SK-N-SH (cell line): ENCODE measurements around the gene COBL. TPM values are rescaled to one million over a fixed set of nuclear protein-coding genes. Genes with fewer than 3 reads are reported as not detected.

Experiments used
- CTCF ChIA-PET: fragments of 300-600, 350-600 bp; formaldehyde crosslinking; extraction: SDS; loops from one replicate; lab custom pipeline; 2021; lab: Yijun Ruan, JAX
- POLR2A ChIA-PET: fragments of 350-600 bp; sonication (Branson Sonifier 250); formaldehyde crosslinking; extraction: SDS; loops from one replicate; lab custom pipeline; 2020; ENCODE audit warnings: antibody characterized with exemption, inconsistent platforms; lab: Yijun Ruan, JAX
- DNase-seq: peaks from one replicate; pipeline ENCODE4 v3.0.0; 2012
- H2AFZ ChIP-seq: fragments of 200-600 bp; sonication (generic); 2 replicates; pipeline ENCODE4 v1.8.1; 2016; ENCODE audit warnings: antibody characterized with exemption, mild to moderate bottlenecking, low read depth
- H3F3A ChIP-seq: fragments of 200-600 bp; sonication (generic); replicated peaks from 2 replicates; pipeline ENCODE3; 2016; ENCODE audit warnings: antibody characterized with exemption, mild to moderate bottlenecking; ENCODE audit not compliant: insufficient read depth
- H3K27ac ChIP-seq, 2 experiments: fragments of 200-500 bp in 1 of 2; fragments of 200-600 bp in 1 of 2; sonication (Bioruptor generic) in 1 of 2; sonication (generic), shearing (Covaris generic) in 1 of 2; 2 replicates each; pipeline versions ENCODE4 v1.5.1 to v1.6.1; 2014 to 2016; ENCODE audit warnings: low read depth in 2 of 2, inconsistent platforms in 1 of 2, low read length in 1 of 2, mild to moderate bottlenecking in 1 of 2, mixed read lengths in 1 of 2
- H3K27me3 ChIP-seq: fragments of 200-600 bp; sonication (generic), shearing (Covaris generic); 2 replicates; pipeline ENCODE4 v1.6.1; 2016; ENCODE audit warnings: mixed run types; ENCODE audit not compliant: insufficient read depth
- H3K36me3 ChIP-seq, 2 experiments: fragments of 200-500 bp in 1 of 2; fragments of 200-600 bp in 1 of 2; sonication (Bioruptor generic) in 1 of 2; sonication (generic) in 1 of 2; replicated peaks in 1 of 2; 2 replicates each; pipeline versions ENCODE3 to v1.5.1; 2014 to 2016; ENCODE audit warnings: low read length in 1 of 2, mild to moderate bottlenecking in 1 of 2; ENCODE audit not compliant: insufficient read depth in 2 of 2, control insufficient read depth in 1 of 2
- H3K4me1 ChIP-seq, 2 experiments: fragments of 200-500 bp in 1 of 2; fragments of 200-600 bp in 1 of 2; sonication (Bioruptor generic) in 1 of 2; sonication (generic), shearing (Covaris generic) in 1 of 2; 2 replicates each; pipeline versions ENCODE4 v1.5.1 to v1.6.1; 2014 to 2016; ENCODE audit warnings: low read depth in 1 of 2, low read length in 1 of 2, mixed run types in 1 of 2; ENCODE audit not compliant: insufficient read depth in 2 of 2, control insufficient read depth in 1 of 2
- H3K4me2 ChIP-seq: fragments of 200-600 bp; sonication (generic), shearing (Covaris generic); 2 replicates; pipeline ENCODE4 v1.6.1; 2017; ENCODE audit warnings: mixed run types
- H3K4me3 ChIP-seq, 2 experiments: fragments of 200-500 bp in 1 of 2; fragments of 200-600 bp in 1 of 2; sonication (Bioruptor generic) in 1 of 2; sonication (generic), shearing (Covaris generic) in 1 of 2; 2 replicates each; pipeline versions ENCODE4 v1.5.1 to v1.8.1; 2014 to 2016; ENCODE audit warnings: low read depth in 2 of 2, inconsistent platforms in 1 of 2, low read length in 1 of 2, mild to moderate bottlenecking in 1 of 2, mixed read lengths in 1 of 2, moderate library complexity in 1 of 2
- H3K79me2 ChIP-seq: fragments of 200-600 bp; sonication (generic); 2 replicates; pipeline ENCODE4 v1.8.1; 2017; ENCODE audit warnings: mild to moderate bottlenecking; ENCODE audit not compliant: insufficient read depth
- H3K9ac ChIP-seq: fragments of 200-600 bp; sonication (generic); 2 replicates; pipeline ENCODE4 v1.6.1; 2017; ENCODE audit warnings: mixed run types
- H3K9me2 ChIP-seq: fragments of 200-600 bp; sonication (generic); 2 replicates; pipeline ENCODE4 v1.6.1; 2017; ENCODE audit warnings: mixed run types
- H3K9me3 ChIP-seq: fragments of 200-600 bp; sonication (generic); 2 replicates; pipeline ENCODE4 v1.6.1; 2017; ENCODE audit warnings: mixed run types, mild to moderate bottlenecking, moderate library complexity
- H4K20me1 ChIP-seq: fragments of 200-600 bp; sonication (generic); 2 replicates; pipeline ENCODE4 v1.6.1; 2017; ENCODE audit warnings: mild to moderate bottlenecking, mixed run types; ENCODE audit not compliant: insufficient read depth
- CHD2 ChIP-seq: fragments of 150-350 bp; IDR thresholded peaks from 2 replicates; pipeline ENCODE4 v1.6.1; 2018; ENCODE audit warnings: low read length; ENCODE audit not compliant: partially characterized antibody
- ELF1 ChIP-seq: IDR thresholded peaks from 2 replicates; pipeline ENCODE4 v1.4.0; 2012
- EZH2phosphoT487 ChIP-seq: fragments of 200-600 bp; sonication (generic); IDR thresholded peaks from 2 replicates; pipeline ENCODE4 v1.6.1; 2017; ENCODE audit warnings: low read depth, mixed run types, mild to moderate bottlenecking, antibody characterized with exemption, moderate library complexity, borderline replicate concordance
- FOXJ3 ChIP-seq: sonication (generic); formaldehyde crosslinking; IDR thresholded peaks from 2 replicates; pipeline ENCODE4 v1.5.1; 2020; ENCODE audit warnings: mild to moderate bottlenecking, missing genetic modification reagents
- GATA2 ChIP-seq: sonication (generic); formaldehyde crosslinking; IDR thresholded peaks from 2 replicates; pipeline ENCODE4 v1.5.0; 2020; ENCODE audit warnings: mild to moderate bottlenecking, missing genetic modification reagents
- JUND ChIP-seq: IDR thresholded peaks from 2 replicates; pipeline ENCODE4 v1.4.0; 2012
- MAX ChIP-seq: IDR thresholded peaks from 2 replicates; pipeline ENCODE4 v1.4.0; 2012; ENCODE audit warnings: low read depth
- NFIC ChIP-seq: IDR thresholded peaks from 2 replicates; pipeline ENCODE4 v1.4.0; 2012; ENCODE audit warnings: borderline replicate concordance
- RCOR1 ChIP-seq: fragments of 150-350 bp; IDR thresholded peaks from 2 replicates; pipeline ENCODE4 v1.6.1; 2017; ENCODE audit warnings: antibody characterized with exemption, low read length
- RXRA ChIP-seq: IDR thresholded peaks from 2 replicates; pipeline ENCODE4 v1.4.0; 2012; ENCODE audit warnings: low read depth, mild to moderate bottlenecking, borderline replicate concordance
- SMC3 ChIP-seq: IDR thresholded peaks from 2 replicates; pipeline ENCODE4 v1.6.1; 2012; ENCODE audit warnings: low read depth, low read length, improper control_type of control experiment
- TAF1 ChIP-seq: IDR thresholded peaks from 2 replicates; pipeline ENCODE4 v1.6.1; 2012; ENCODE audit warnings: low read depth, mild to moderate bottlenecking, low read length, moderate library complexity, borderline replicate concordance
- USF1 ChIP-seq: IDR thresholded peaks from 2 replicates; pipeline ENCODE4 v1.4.0; 2012; ENCODE audit warnings: low read depth, borderline replicate concordance
- YY1 ChIP-seq: IDR thresholded peaks from 2 replicates; pipeline ENCODE4 v1.4.0; 2012; ENCODE audit warnings: low read depth, mild to moderate bottlenecking
- WGBS: methylation state at CpG from one replicate; pipeline ENCODE4 v1.1.6; 2017; ENCODE audit warnings: low lambda C conversion rate; 5-methylcytosine and 5-hydroxymethylcytosine counted together
- polyA plus RNA-seq, 3 experiments: library from polyadenylated mRNA; depleted of rRNA; stranded (reverse); fragments of >200 nt; gene quantifications; 2 replicates each; pipeline ENCODE4 v1.2.3, GENCODE V29; 2012
- TF ChIP-seq, protein P1 (sequence below): IDR thresholded peaks from 2 replicates; pipeline ENCODE4 v1.4.0; 2012; ENCODE audit warnings: low read depth, borderline replicate concordance

COBL gene
- polyA plus RNA-seq, 1 of the 3 experiments (the other 2 are of a cell fraction): under 0.01 TPM

DNA sequence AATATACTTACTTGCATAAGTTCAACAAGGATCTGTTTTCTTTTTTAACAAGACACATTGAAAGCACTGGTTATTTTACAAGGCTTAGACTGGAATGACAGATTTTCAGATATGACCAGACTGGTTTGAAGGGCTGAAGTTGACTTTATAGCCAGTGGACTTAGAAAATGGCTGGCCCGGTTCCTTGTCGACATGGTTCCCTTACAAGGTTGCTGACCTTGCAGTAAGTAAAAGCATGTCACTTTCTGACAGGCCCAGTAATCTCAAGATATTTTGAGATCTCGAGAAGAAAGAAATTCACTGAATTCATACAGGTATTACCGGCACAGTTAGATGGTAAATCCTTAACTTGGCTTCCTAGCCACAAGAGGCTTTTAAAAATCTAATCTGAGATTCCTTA lies 136.5 kb downstream of the COBL start:
- no peak overlapping the region for H3K4me2 ChIP-seq

DNA sequence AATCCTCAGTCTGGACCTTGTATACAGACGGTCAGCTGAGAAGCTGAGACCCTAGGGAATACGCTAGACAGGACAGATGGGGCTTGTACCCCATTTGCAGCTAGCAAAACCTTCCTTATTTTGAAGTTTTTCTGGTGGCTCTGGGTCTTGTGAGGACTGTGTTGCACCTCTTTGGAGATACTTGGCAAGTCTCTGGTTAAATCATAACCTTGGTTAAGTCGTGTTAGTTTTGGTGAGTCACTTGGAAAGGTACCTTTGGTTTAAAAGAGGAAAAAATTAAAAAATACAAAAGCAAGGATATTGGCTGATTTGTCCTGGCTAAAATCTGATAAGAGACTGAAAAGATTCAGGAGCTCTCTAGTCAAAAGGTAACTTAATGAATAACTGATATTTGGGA lies 140.6 kb downstream of the COBL start:
- H3K27ac ChIP-seq: no peak overlapping the region
- peaks cover 13% of the 10 kb centered on the region for H3K27me3 ChIP-seq
- no peaks in the 10 kb centered on the region for H3K36me3 ChIP-seq
- ChIA-PET CTCF (interaction anchor here (1.9 to 9.4 kb wide), 2 partner anchors 14 to 191 kb away, joined by 11 to 99 read pairs; no protein-coding TSS in a partner anchor), POLR2A (no interaction called here)
- no peaks in the 10 kb centered on the region for H3K9me3 ChIP-seq
- no peaks in the 10 kb centered on the region for H4K20me1 ChIP-seq
- H3F3A ChIP-seq: no peaks in the 10 kb centered on the region
- DNase-seq: no peak
- H3K4me1 ChIP-seq: no peaks in the 10 kb centered on the region
- TF ChIP-seq EZH2phosphoT487: no peak
- no peak for TF ChIP-seq JUND
- TF ChIP-seq, protein P1, sequence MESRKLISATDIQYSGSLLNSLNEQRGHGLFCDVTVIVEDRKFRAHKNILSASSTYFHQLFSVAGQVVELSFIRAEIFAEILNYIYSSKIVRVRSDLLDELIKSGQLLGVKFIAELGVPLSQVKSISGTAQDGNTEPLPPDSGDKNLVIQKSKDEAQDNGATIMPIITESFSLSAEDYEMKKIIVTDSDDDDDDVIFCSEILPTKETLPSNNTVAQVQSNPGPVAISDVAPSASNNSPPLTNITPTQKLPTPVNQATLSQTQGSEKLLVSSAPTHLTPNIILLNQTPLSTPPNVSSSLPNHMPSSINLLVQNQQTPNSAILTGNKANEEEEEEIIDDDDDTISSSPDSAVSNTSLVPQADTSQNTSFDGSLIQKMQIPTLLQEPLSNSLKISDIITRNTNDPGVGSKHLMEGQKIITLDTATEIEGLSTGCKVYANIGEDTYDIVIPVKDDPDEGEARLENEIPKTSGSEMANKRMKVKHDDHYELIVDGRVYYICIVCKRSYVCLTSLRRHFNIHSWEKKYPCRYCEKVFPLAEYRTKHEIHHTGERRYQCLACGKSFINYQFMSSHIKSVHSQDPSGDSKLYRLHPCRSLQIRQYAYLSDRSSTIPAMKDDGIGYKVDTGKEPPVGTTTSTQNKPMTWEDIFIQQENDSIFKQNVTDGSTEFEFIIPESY: no peak
- no peak for TF ChIP-seq YY1
- 0% methylated on average over 3 of the region's 3 CpGs for WGBS
- no peak overlapping the region for H3K4me2 ChIP-seq
- H3K79me2 ChIP-seq: no peaks in the 10 kb centered on the region
- H2AFZ ChIP-seq: no peak overlapping the region
- no peak overlapping the region for H3K9ac ChIP-seq
- no peak overlapping the region for H3K4me3 ChIP-seq
- no peaks in the 10 kb centered on the region for H3K9me2 ChIP-seq

More for the DNA sequence above, 136.5 kb downstream of the COBL start:
- ChIA-PET POLR2A (no interaction called here), CTCF (interaction anchor here (1.1 kb wide), 1 partner anchor 176 kb away, joined by 3 read pairs; no protein-coding TSS in a partner anchor)
- Histone ChIP-seq H3K9me2 (no peaks in the 10 kb centered on the region), H3K27me3 (peaks cover 21% of the 10 kb centered on the region), H3K79me2 (no peaks in the 10 kb centered on the region), H3K27ac (no peak overlapping the region), H3F3A (no peaks in the 10 kb centered on the region), H2AFZ (no peak overlapping the region), H3K4me1 (no peaks in the 10 kb centered on the region), H3K9me3 (no peaks in the 10 kb centered on the region), H4K20me1 (no peaks in the 10 kb centered on the region), H3K4me3 (no peak overlapping the region), H3K9ac (no peak overlapping the region)
- DNase-seq: no peak
- no peak for TF ChIP-seq JUND
- no peak for TF ChIP-seq FOXJ3
- no peak for TF ChIP-seq RXRA
- no peak for TF ChIP-seq CHD2
- no peak for TF ChIP-seq ELF1
- TF ChIP-seq MAX: no peak
- TF ChIP-seq NFIC: no peak
- TF ChIP-seq RCOR1: no peak
- no peak for TF ChIP-seq SMC3
- TF ChIP-seq EZH2phosphoT487: no peak
- TF ChIP-seq GATA2: no peak
- TF ChIP-seq TAF1: no peak
- TF ChIP-seq USF1: no peak
- TF ChIP-seq, all 33 proteins: peak for 0
- no peaks in the 10 kb centered on the region for H3K36me3 ChIP-seq
- WGBS: 21% methylated on average over 4 of the region's 4 CpGs
